Left hindlimb (tissue), 1 donor: ENCODE measurements around the gene FNDC3A.

Experiments used
- DNase-seq: peaks from one replicate; pipeline ENCODE4 v3.0.0-alpha.2; 2018

The FNDC3A gene

GRCh38 chr13:48975856-48976575, at the start of gene FNDC3A:
TSS of gene FNDC3A (plus strand) at chr13:48975912. CDS start at chr13:49006191, 30,279 bp downstream.
- DNase-seq = peak; percentile 87

- no peak for DNase-seq
These were observed 46.8 kb upstream of the FNDC3A start for GRCh38 chr13:48928757-48929430.

- DNase-seq = no peak
These were observed 44.8 kb upstream of the FNDC3A start for GRCh38 chr13:48930918-48931317.

- DNase-seq = no peak
These were observed 37.3 kb upstream of the FNDC3A start for GRCh38 chr13:48938308-48938943.

GRCh38 chr13:48939728-48940127, 36.0 kb upstream of the FNDC3A start:
- no peak for DNase-seq

- DNase-seq = no peak
These were observed 33.6 kb upstream of the FNDC3A start for GRCh38 chr13:48942131-48942530.

GRCh38 chr13:48944221-48944620, 31.5 kb upstream of the FNDC3A start:
- DNase-seq = no peak

- DNase-seq = no peak
These were observed 30.1 kb upstream of the FNDC3A start for GRCh38 chr13:48945626-48946025.

GRCh38 chr13:48946163-48946562, 29.5 kb upstream of the FNDC3A start:
- DNase-seq = no peak

GRCh38 chr13:48949566-48950500, 25.9 kb upstream of the FNDC3A start:
- DNase-seq = no peak

GRCh38 chr13:48950501-48950875, 25.2 kb upstream of the FNDC3A start:
- no peak for DNase-seq

- no peak for DNase-seq
These were observed 21.6 kb upstream of the FNDC3A start for GRCh38 chr13:48954081-48954480.

GRCh38 chr13:48955536-48955935, 20.2 kb upstream of the FNDC3A start:
- no peak for DNase-seq

- no peak for DNase-seq
These were observed 14.3 kb upstream of the FNDC3A start for GRCh38 chr13:48961379-48961778.

GRCh38 chr13:48962281-48962680, 13.4 kb upstream of the FNDC3A start:
- no peak for DNase-seq

GRCh38 chr13:48965736-48966135, 10.0 kb upstream of the FNDC3A start:
- no peak for DNase-seq

- no peak for DNase-seq
These were observed 6.0 kb upstream of the FNDC3A start for GRCh38 chr13:48969685-48970084.

GRCh38 chr13:48973845-48974431, 1.8 kb upstream of the FNDC3A start:
- no peak for DNase-seq

- DNase-seq = no peak
These were observed 434 bp upstream of the FNDC3A start for GRCh38 chr13:48975101-48975855.

GRCh38 chr13:48976576-48977285, 1.0 kb downstream of the FNDC3A start:
- DNase-seq = no peak

- DNase-seq = no peak
These were observed 1.5 kb downstream of the FNDC3A start for GRCh38 chr13:48977286-48977625.
